SK-MEL-5 (cell line): ENCODE measurements around the gene RNF8. TPM values are rescaled to one million over a fixed set of nuclear protein-coding genes. Genes with fewer than 3 reads are reported as not detected.
"Not testable (repeated sequence)": the region's sequence is repeated elsewhere in the genome, so short reads cannot be mapped to it uniquely, and the experiment has no call there.

ENCODE experiments used
- DNase-seq: peaks from one replicate; pipeline ENCODE4 v3.0.0-alpha.2; 2016; ENCODE audit warnings: low read depth, low spot score
- in situ Hi-C: cut with HindIII; loops from 2 replicates; pipeline ENCODE4 v1.10.0; 2016; ENCODE audit warnings: low sequenced_read_pairs, high pct_unique_total_duplicates, low pct_unique_long_range_greater_than_20kb
- total RNA-seq: library from RNA; depleted of rRNA; stranded (reverse); fragments of >200 nt; shearing (Covaris generic); gene quantifications from 2 replicates; pipeline ENCODE4 v1.2.3, GENCODE V29; 2014

The RNF8 gene
- total RNA-seq, 1 experiment from 2014 or later = 23.4 TPM

DNA sequence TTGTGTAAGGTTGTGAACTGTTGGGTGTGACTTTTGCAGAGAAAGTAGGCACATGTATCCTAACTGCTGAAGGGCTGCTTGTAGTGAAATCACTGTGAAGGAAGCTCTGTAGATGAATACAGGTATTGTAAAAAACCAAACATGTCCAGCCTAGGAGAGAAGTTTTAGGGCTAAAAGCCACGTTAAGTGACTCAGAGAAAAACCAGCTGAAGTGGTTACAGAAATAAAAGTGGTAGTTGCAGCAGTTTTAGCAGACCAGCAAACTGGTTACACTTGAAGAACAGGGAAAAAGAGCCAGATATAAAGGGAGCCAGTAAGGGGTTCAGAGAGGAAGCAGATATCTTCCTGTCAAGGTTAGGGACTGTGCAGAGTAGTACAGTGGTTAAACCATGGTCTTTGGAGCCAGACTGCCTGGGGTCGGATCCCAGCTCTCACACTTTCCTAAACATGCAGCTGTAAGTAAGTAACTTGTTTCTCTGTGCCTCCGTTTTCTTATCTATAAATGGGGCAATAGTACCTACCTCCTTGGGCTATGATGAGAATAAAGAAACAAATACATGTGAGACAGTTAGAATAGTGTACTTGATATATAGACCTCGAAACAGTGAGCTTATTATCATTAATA lies 33.8 kb upstream of the RNF8 start:
- DNase-seq = peak; percentile 35
- in situ Hi-C loops = no loop called here

DNA sequence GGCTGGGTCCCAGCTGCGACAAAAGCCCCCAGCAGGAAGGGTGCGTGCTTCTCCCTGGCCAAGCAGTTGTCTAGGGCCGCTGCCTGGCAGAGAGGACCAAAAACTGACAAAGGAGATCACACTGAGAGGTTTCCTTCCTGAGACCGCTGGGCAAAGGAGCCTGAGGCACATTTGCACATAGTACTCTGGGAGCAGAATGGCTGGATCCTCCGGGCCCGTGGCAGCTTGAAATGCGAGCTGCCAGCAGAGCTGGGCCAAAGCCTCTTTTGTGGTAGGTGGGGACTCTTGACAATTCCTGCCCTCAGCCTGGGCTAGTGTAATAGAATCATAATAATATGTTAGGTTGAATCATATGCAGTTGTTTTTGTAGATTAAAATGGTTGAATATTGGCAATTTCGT lies 33.1 kb upstream of the RNF8 start:
- in situ Hi-C loops = no loop called here
- DNase-seq = peak; percentile 26

DNA sequence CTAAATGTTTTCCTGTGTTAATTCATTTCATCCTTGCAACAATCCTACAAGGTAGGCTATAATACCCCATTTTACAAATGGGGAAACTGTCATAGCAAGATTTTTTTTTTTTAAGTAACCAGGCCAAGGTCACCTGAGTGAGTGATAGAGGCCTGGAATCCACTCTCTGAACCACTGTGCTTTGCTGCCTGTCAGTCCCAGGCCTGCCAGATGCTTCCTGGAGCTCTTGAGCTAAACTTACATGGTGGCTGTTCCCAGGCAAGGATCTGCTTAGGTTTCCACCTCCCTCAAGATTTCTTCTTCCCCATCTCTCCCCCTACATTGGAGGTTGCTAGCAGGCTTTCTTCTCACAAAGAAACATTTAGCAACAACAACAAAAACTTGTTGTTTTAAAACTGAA lies 32.7 kb upstream of the RNF8 start:
- in situ Hi-C loops = no loop called here

DNA sequence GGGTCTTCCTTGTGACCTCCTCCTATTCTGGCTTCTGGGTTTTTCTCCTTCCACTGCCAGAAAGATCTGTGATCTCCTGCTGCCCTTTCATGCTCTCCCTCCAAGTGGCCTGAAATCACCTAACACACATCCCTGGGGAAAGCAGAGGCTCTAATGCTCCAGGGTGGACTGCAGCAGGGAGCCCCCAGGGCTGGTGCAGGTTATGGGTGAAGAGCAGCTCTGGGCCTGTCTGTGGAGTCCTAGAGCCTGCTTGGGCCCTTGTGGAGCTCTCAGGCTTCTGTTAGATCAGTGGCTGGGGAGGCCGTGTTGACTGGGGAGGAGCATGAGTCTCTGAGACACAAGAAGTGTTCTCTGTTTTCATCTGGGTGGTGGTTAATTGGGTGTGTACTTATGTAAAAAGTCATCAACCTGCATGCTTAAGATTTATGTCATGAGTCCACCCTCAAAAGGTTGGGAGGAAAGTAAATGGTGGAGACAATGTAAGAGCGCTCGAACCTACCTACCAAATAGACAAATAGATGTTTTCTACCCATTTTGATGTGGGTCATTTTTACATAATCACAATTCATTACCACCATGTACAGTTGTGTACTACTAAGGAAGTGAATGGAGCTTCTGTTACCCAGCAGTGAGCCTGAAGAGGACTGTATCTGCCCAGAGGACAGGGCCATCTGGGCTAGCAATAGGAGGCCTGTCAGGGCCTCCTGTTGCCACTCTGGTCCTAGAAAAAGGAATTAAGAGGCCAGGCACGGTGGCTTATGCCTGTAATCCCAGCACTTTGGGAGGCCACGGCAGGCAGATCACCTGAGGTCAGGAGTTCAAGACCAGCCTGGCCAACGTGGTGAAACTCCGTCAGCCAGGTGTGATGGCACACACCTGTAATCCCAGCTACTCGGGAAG lies 32.0 kb upstream of the RNF8 start:
- in situ Hi-C loops = no loop called here
- no peak for DNase-seq

More for the DNA sequence above, 32.7 kb upstream of the RNF8 start:
- peak; percentile 26 for DNase-seq

GRCh38 chr6:37323580-37323979 lies 30.2 kb upstream of the RNF8 start:
- no peak for DNase-seq
- in situ Hi-C loops = no loop called here

GRCh38 chr6:37324131-37325033 lies 29.4 kb upstream of the RNF8 start:
- no peak for DNase-seq
- in situ Hi-C loops = no loop called here

DNA sequence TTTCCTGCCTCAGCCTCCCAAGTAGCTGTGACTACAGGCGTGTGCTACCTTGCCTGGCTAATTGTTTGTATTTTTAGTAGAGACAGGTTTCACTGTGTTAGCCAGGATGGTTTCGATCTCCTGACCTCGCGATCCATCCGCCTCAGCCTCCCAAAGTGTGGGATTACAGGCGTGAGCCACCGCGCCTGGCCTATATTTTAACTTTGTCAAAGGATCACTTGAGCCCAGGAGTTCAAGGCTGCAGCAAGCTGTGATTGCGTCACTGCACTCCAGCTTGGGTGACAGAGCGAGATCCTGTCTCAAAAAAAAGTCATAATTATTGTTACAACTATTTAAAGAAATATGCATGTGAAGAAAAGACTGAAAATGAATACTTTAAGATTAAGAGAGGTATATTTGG lies 23.4 kb upstream of the RNF8 start:
- in situ Hi-C loops, DNase-seq: not testable (repeated sequence)

DNA sequence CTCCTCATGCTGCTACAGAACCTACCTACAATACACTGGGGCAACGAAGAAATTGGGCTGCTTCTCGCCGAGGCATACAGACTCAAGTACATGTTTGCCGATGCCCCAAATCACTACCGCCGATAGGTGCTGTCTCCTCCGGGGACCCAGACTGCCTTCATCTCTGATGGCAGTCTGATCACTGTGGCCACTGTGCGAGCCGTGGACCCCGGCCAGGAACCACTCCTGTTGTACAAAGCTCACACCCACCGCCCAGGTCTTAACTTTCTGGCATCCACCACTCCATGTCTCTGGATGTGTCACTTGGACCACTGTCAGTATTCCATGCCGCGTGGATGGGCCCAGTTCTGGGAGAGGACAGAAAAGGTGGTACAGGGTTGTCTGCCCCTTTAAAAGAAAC lies 22.7 kb upstream of the RNF8 start:
- no peak for DNase-seq
- in situ Hi-C loops = no loop called here

DNA sequence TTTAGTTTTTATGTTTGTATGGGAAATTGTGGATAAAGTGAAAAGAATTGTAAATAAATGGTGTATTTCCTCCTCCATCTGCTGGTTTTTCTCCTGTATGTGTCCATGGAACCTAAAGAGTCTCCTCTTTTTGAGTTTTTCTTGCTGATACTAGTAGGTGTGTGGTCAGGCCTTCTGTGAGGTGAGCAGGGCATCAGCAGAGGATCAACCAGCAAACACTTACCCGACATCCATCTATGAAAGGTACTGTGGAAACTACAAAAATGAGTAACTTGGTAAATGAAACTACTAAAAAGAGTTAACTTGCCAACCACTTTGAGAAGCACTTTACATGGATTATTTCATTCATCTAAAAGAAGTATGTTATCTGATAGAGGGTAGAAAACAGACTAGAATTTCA lies 20.9 kb upstream of the RNF8 start:
- no peak for DNase-seq
- in situ Hi-C loops = no loop called here

GRCh38 chr6:37334047-37334446 lies 19.7 kb upstream of the RNF8 start:
- DNase-seq = no peak

GRCh38 chr6:37338317-37338716 lies 15.5 kb upstream of the RNF8 start:
- in situ Hi-C loops, DNase-seq: not testable (repeated sequence)

More at GRCh38 chr6:37334047-37334446, 19.7 kb upstream of the RNF8 start:
- in situ Hi-C loops = no loop called here

DNA sequence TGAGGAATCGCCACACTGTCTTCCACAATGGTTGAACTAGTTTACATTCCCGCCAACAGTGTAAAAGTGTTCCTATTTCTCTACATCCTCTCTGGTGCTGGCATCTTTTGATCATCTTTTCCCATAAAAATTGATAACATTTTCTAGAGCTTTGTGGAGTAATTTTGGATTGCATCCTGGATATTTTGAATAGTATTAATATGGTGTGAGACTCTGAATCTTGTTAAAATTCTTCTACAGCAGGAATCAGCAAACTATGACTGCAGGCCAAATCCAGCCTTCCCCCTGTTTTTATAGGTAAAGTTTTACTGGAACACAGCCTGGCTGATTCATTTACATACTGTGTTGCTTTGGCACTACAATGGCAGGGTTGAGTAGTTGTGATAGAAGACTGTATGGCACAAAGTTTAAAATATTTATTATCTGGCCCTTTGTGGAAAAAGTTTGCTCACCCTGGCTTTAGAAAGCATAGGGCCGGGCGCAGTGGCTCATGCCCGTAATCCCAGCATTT lies 15.0 kb upstream of the RNF8 start:
- in situ Hi-C loops = no loop called here
- DNase-seq = no peak

GRCh38 chr6:37339741-37340638 lies 13.8 kb upstream of the RNF8 start:
- no peak for DNase-seq
- in situ Hi-C loops = no loop called here

DNA sequence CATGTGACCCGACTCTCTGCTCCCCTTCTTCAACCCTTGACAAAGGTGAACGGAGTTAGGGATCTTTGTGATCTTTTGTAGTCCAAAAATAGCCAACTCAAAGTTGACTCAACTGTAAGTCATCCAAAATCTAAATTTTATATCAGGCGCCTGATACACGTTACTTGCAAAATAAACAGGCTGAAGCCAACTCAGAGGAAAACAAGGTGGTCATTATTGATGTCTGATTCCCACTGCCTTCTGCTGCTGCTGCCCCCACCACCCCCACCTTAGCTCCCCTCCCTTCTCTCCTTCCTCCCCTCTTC lies 13.2 kb upstream of the RNF8 start:
- in situ Hi-C loops = no loop called here
- no peak for DNase-seq

DNA sequence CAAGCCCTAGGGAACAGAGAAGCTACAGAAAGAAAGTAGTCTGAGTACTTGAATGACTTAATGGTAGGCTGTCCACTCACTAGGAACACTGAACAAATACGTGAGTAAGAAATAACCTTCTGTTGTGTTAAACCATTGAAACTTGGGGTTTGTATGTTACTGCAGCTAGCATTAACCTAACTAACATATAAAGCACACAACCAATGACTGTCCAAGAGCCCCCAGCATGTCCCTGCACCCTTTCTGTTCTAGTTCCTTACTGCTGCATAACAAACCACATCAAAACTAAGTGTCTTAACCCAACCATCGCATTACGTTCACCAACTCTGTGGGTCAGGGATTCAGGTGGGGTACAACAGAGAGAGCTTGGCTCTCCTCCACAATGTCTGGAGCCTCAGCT lies 10.5 kb upstream of the RNF8 start:
- in situ Hi-C loops = no loop called here
- DNase-seq = no peak

GRCh38 chr6:37344308-37344707 lies 9.5 kb upstream of the RNF8 start:
- in situ Hi-C loops = no loop called here
- DNase-seq = no peak

DNA sequence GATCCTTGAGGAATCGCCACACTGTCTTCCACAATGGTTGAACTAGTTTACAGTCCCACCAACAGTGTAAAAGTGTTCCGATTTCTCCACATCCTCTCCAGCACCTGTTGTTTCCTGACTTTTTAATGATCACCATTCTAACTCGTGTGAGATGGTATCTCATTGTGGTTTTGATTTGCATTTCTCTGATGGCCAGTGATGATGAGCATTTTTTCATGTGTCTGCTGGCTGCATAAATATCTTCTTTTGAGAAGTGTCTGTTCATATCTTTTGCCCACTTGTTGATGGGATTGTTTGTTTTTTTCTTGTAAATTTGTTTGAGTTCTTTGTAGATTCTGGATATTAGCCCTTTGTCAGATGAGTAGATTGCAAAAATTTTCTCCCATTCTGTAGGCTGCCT lies 8.0 kb upstream of the RNF8 start:
- in situ Hi-C loops, DNase-seq: not testable (repeated sequence)
